ENCODE data around the gene CNTN5.

Gene CNTN5

GRCh38 chr11:99634581-99634980, 613.8 kb downstream of the CNTN5 start:
- no peak for DNase-seq

GRCh38 chr11:99638073-99638553, 617.4 kb downstream of the CNTN5 start:
- DNase-seq: no peak

GRCh38 chr11:99640671-99641070, 619.9 kb downstream of the CNTN5 start:
- DNase-seq: no peak

- DNase-seq: no peak
Observed at GRCh38 chr11:99645934-99646333, 625.2 kb downstream of the CNTN5 start.

GRCh38 chr11:99670067-99670676, 649.4 kb downstream of the CNTN5 start:
- DNase-seq: no peak

GRCh38 chr11:99671808-99672409, 651.2 kb downstream of the CNTN5 start:
- no peak for DNase-seq

- DNase-seq: no peak
Observed at GRCh38 chr11:99676292-99676691, 655.5 kb downstream of the CNTN5 start.

- no peak for DNase-seq
Observed at GRCh38 chr11:99682171-99682570, 661.4 kb downstream of the CNTN5 start.

- no peak for DNase-seq
Observed at GRCh38 chr11:99682646-99683045, 661.9 kb downstream of the CNTN5 start.

GRCh38 chr11:99683933-99684332, 663.2 kb downstream of the CNTN5 start:
- no peak for DNase-seq

GRCh38 chr11:99686838-99687237, 666.1 kb downstream of the CNTN5 start:
- no peak for DNase-seq

- DNase-seq: no peak
Observed at GRCh38 chr11:99687320-99687719, 666.6 kb downstream of the CNTN5 start.

- DNase-seq: no peak
Observed at GRCh38 chr11:99693941-99694492, 673.3 kb downstream of the CNTN5 start.

GRCh38 chr11:99695106-99695505, 674.4 kb downstream of the CNTN5 start:
- no peak for DNase-seq

GRCh38 chr11:99706848-99707247, 686.1 kb downstream of the CNTN5 start:
- DNase-seq: no peak

- DNase-seq: no peak
Observed at GRCh38 chr11:99708928-99709672, 688.4 kb downstream of the CNTN5 start.

- DNase-seq: no peak
Observed at GRCh38 chr11:99716302-99716701, 695.6 kb downstream of the CNTN5 start.

GRCh38 chr11:99718291-99718690, 697.5 kb downstream of the CNTN5 start:
- no peak for DNase-seq

GRCh38 chr11:99739464-99740089, 718.8 kb downstream of the CNTN5 start:
- DNase-seq: no peak

GRCh38 chr11:99742501-99742900, 721.8 kb downstream of the CNTN5 start:
- no peak for DNase-seq

GRCh38 chr11:99759787-99760186, 739.0 kb downstream of the CNTN5 start:
- no peak for DNase-seq

- no peak for DNase-seq
Observed at GRCh38 chr11:99766811-99767210, 746.1 kb downstream of the CNTN5 start.

- no peak for DNase-seq
Observed at GRCh38 chr11:99773646-99774045, 752.9 kb downstream of the CNTN5 start.

All from CD4-positive, alpha-beta T cell treated with Interleukin-6 for 4 hours (primary cell).